MM.1S (cell line): ENCODE measurements around the gene ETNK2.

Experiments used
- DNase-seq: peaks from one replicate; pipeline ENCODE4 v3.0.0-alpha.2; 2015
- H2AFZ ChIP-seq: fragments of 300-600 bp; sonication (generic); 2 replicates; pipeline ENCODE4 v1.6.0; 2016; ENCODE audit warnings: antibody characterized with exemption, low read length
- H3F3A ChIP-seq: fragments of 300-600 bp; sonication (generic); 2 replicates; pipeline ENCODE4 v1.6.1; 2016; ENCODE audit warnings: mild to moderate bottlenecking, antibody characterized with exemption, low read length, moderate library complexity, mixed read lengths; ENCODE audit not compliant: insufficient read depth
- H3K27ac ChIP-seq: fragments of 300-600 bp; sonication (generic); 2 replicates; pipeline ENCODE4 v1.5.1; 2016; ENCODE audit warnings: mild to moderate bottlenecking, low read length
- H3K27me3 ChIP-seq: fragments of 300-600 bp; sonication (generic); replicated peaks from 2 replicates; pipeline ENCODE4 v1.6.0; 2016; ENCODE audit warnings: low read length; ENCODE audit not compliant: insufficient read depth
- H3K36me3 ChIP-seq: fragments of 300-600 bp; sonication (generic); replicated peaks from 2 replicates; pipeline ENCODE4 v1.6.1; 2016; ENCODE audit warnings: mild to moderate bottlenecking, low read length, mixed read lengths; ENCODE audit not compliant: insufficient read depth
- H3K4me1 ChIP-seq: fragments of 300-600 bp; sonication (generic); 2 replicates; pipeline ENCODE4 v1.6.1; 2016; ENCODE audit warnings: low read length, mixed read lengths
- H3K4me2 ChIP-seq: fragments of 300-600 bp; sonication (generic); 2 replicates; pipeline ENCODE4 v1.6.0; 2016; ENCODE audit warnings: low read depth, low read length
- H3K4me3 ChIP-seq: fragments of 300-600 bp; sonication (generic); 2 replicates; pipeline ENCODE4 v1.5.1; 2016; ENCODE audit warnings: low read length, mixed read lengths
- H3K79me2 ChIP-seq: fragments of 300-600 bp; sonication (generic); 2 replicates; pipeline ENCODE4 v1.6.1; 2016; ENCODE audit warnings: mixed run types, low read length, mixed read lengths
- H3K9ac ChIP-seq: fragments of 300-600 bp; sonication (generic); 2 replicates; pipeline ENCODE4 v1.6.1; 2016; ENCODE audit warnings: low read length, mixed read lengths
- H3K9me2 ChIP-seq: fragments of 300-600 bp; sonication (generic); replicated peaks from 2 replicates; pipeline ENCODE4 v1.6.1; 2016; ENCODE audit warnings: mild to moderate bottlenecking, low read length, mixed read lengths; ENCODE audit not compliant: insufficient read depth
- H3K9me3 ChIP-seq: fragments of 300-600 bp; sonication (generic); replicated peaks from 2 replicates; pipeline ENCODE4 v1.6.1; 2016; ENCODE audit warnings: mild to moderate bottlenecking, low read length, mixed read lengths; ENCODE audit not compliant: insufficient read depth
- H4K20me1 ChIP-seq: fragments of 300-600 bp; sonication (generic); 2 replicates; pipeline ENCODE4 v1.6.1; 2016; ENCODE audit warnings: mild to moderate bottlenecking, low read length, moderate library complexity, mixed read lengths; ENCODE audit not compliant: insufficient read depth
- CTCF ChIP-seq: fragments of 300-600 bp; sonication (generic); IDR thresholded peaks from 2 replicates; pipeline ENCODE4 v1.5.1; 2016; ENCODE audit warnings: antibody characterized with exemption, low read length, mixed read lengths
- EZH2 ChIP-seq: fragments of 300-600 bp; sonication (generic); optimal IDR thresholded peaks from 2 replicates; pipeline ENCODE3; 2017; ENCODE audit warnings: low read depth, mild to moderate bottlenecking, antibody characterized with exemption, low read length, mixed read lengths
- EZH2phosphoT487 ChIP-seq: fragments of 300-600 bp; sonication (generic); IDR thresholded peaks from 2 replicates; pipeline ENCODE4 v1.6.1; 2018; ENCODE audit warnings: antibody characterized with exemption, low read length

The ETNK2 gene

GRCh38 chr1:204194771-204195170 lies 42.9 kb upstream of the ETNK2 start:
- Histone ChIP-seq H3F3A (no peaks in the 10 kb centered on the region), H3K36me3 (no peaks in the 10 kb centered on the region), H4K20me1 (no peaks in the 10 kb centered on the region), H3K9ac (no peak overlapping the region), H3K27me3 (peaks cover 63% of the 10 kb centered on the region), H3K4me3 (no peak overlapping the region), H3K79me2 (no peaks in the 10 kb centered on the region), H3K9me2 (no peaks in the 10 kb centered on the region), H3K4me1 (no peaks in the 10 kb centered on the region), H2AFZ (no peak overlapping the region), H3K9me3 (no peaks in the 10 kb centered on the region), H3K27ac (no peak overlapping the region), H3K4me2 (no peak overlapping the region)
- no peak for TF ChIP-seq EZH2phosphoT487
- no peak for TF ChIP-seq EZH2
- TF ChIP-seq CTCF = no peak
- no peak for DNase-seq

- peaks cover 64% of the 10 kb centered on the region for H3K27me3 ChIP-seq
- no peak for TF ChIP-seq EZH2phosphoT487
- no peak for TF ChIP-seq EZH2
- TF ChIP-seq CTCF = no peak
- H3K27ac ChIP-seq = no peak overlapping the region
- H3K4me3 ChIP-seq = no peak overlapping the region
- H3K9ac ChIP-seq = no peak overlapping the region
- no peaks in the 10 kb centered on the region for H3K36me3 ChIP-seq
- no peaks in the 10 kb centered on the region for H3K79me2 ChIP-seq
- H4K20me1 ChIP-seq = no peaks in the 10 kb centered on the region
- no peak for DNase-seq
- H3K9me3 ChIP-seq = no peaks in the 10 kb centered on the region
- H3K4me2 ChIP-seq = no peak overlapping the region
- no peaks in the 10 kb centered on the region for H3K4me1 ChIP-seq
- H2AFZ ChIP-seq = no peak overlapping the region
- no peaks in the 10 kb centered on the region for H3K9me2 ChIP-seq
- no peaks in the 10 kb centered on the region for H3F3A ChIP-seq
Observed at GRCh38 chr1:204194080-204194479, 42.2 kb upstream of the ETNK2 start.

GRCh38 chr1:204192589-204193352 lies 40.9 kb upstream of the ETNK2 start:
- DNase-seq = no peak
- H3K27me3 ChIP-seq = peaks cover 67% of the 10 kb centered on the region

More at GRCh38 chr1:204192589-204193352, 40.9 kb upstream of the ETNK2 start:
- TF ChIP-seq EZH2phosphoT487 (no peak), EZH2 (no peak), CTCF (no peak)
- no peaks in the 10 kb centered on the region for H3K9me2 ChIP-seq
- H3K4me1 ChIP-seq = no peaks in the 10 kb centered on the region
- H3K79me2 ChIP-seq = no peaks in the 10 kb centered on the region
- H3K27ac ChIP-seq = no peak overlapping the region
- no peak overlapping the region for H3K4me3 ChIP-seq
- H3F3A ChIP-seq = no peaks in the 10 kb centered on the region
- H3K4me2 ChIP-seq = no peak overlapping the region
- no peak overlapping the region for H3K9ac ChIP-seq
- no peaks in the 10 kb centered on the region for H3K36me3 ChIP-seq
- no peak overlapping the region for H2AFZ ChIP-seq
- no peaks in the 10 kb centered on the region for H3K9me3 ChIP-seq
- no peaks in the 10 kb centered on the region for H4K20me1 ChIP-seq
